HG03066 (cell line): ENCODE measurements around the gene PLEKHN1.
"Not testable (repeated sequence)": the region's sequence is repeated elsewhere in the genome, so short reads cannot be mapped to it uniquely, and the experiment has no call there.

Source experiments
- ATAC-seq: cut with Tn5 transposase; IDR thresholded peaks from one replicate; pipeline ENCODE4 v1.9.1; 2021; ENCODE audit warnings: low read depth; ENCODE audit not compliant: unreplicated experiment

The PLEKHN1 gene

GRCh38 chr1:983798-984475, 17.7 kb downstream of the PLEKHN1 start:
- ATAC-seq = no peak

GRCh38 chr1:984476-984814, 18.2 kb downstream of the PLEKHN1 start:
- ATAC-seq = no peak

- no peak for ATAC-seq
These were observed 18.8 kb downstream of the PLEKHN1 start for GRCh38 chr1:985126-985525.

- ATAC-seq = not testable (repeated sequence)
These were observed 21.8 kb downstream of the PLEKHN1 start for GRCh38 chr1:988061-988460.

- ATAC-seq = not testable (repeated sequence)
These were observed 25.0 kb downstream of the PLEKHN1 start for GRCh38 chr1:991275-991674.

GRCh38 chr1:991895-992294, 25.6 kb downstream of the PLEKHN1 start:
- no peak for ATAC-seq

- no peak for ATAC-seq
These were observed 26.1 kb downstream of the PLEKHN1 start for GRCh38 chr1:992362-992761.

- no peak for ATAC-seq
These were observed 27.2 kb downstream of the PLEKHN1 start for GRCh38 chr1:993379-993995.

GRCh38 chr1:994546-994945, 28.3 kb downstream of the PLEKHN1 start:
- ATAC-seq = not testable (repeated sequence)

- no peak for ATAC-seq
These were observed 29.7 kb downstream of the PLEKHN1 start for GRCh38 chr1:995665-996633.

GRCh38 chr1:996851-997712, 30.8 kb downstream of the PLEKHN1 start:
- no peak for ATAC-seq

GRCh38 chr1:997713-997992, 31.4 kb downstream of the PLEKHN1 start:
- no peak for ATAC-seq

GRCh38 chr1:997993-998744, 31.9 kb downstream of the PLEKHN1 start:
- no peak for ATAC-seq

- no peak for ATAC-seq
These were observed 32.4 kb downstream of the PLEKHN1 start for GRCh38 chr1:998745-998994.

GRCh38 chr1:998995-999724, 32.9 kb downstream of the PLEKHN1 start:
- ATAC-seq = no peak

GRCh38 chr1:999725-1000356, 33.6 kb downstream of the PLEKHN1 start, which contains the start of gene HES4:
Gene HES4, minus strand, starts transcription at chr1:1000097. Its CDS starts 124 bp downstream, at chr1:999973.
- no peak for ATAC-seq

- ATAC-seq = no peak
These were observed 34.2 kb downstream of the PLEKHN1 start for GRCh38 chr1:1000357-1001056.

- ATAC-seq = no peak
These were observed 34.9 kb downstream of the PLEKHN1 start for GRCh38 chr1:1001057-1001783.
